Sciatic nerve (tissue), 2 donors: ENCODE results near the gene ACTR1A. TPM values are rescaled to one million over a fixed set of nuclear protein-coding genes. Genes with fewer than 3 reads are reported as not detected.

ENCODE experiments used
- ATAC-seq: fragments of 200-7000 bp; cut with Tn5 transposase; one replicate; pipeline ENCODE4 v1.9.1; 2020; ENCODE audit warnings: mild to moderate bottlenecking, moderate library complexity
- DNase-seq: peaks from one replicate; pipeline ENCODE4 v3.0.0-alpha.2; 2020; ENCODE audit warnings: low spot score
- intact Hi-C: fragments of 100-400 bp; cut with DNase I; formaldehyde crosslinking; loops from one replicate; pipeline ENCODE4 v1.14.2; 2022
- microRNA-seq: library from miRNA; unstranded; fragments of <30 nt; microRNA quantifications from one replicate; pipeline ENCODE4 v1.2.0, GENCODE V29; 2020
- total RNA-seq: library from RNA; stranded (reverse); fragmentation: NEBNext Ultra II Directional; extraction: Animal tissue kit (Norgen Biotek cat#: 25700); gene quantifications from one replicate; pipeline ENCODE4 v1.2.1, GENCODE V29; 2021
- donor health status: DM: no; HTN: no; CAD: no.
- donor health status: DM: no; HTN: no; CAD: no.

ACTR1A gene
- total RNA-seq, 1 donor from 2014 or later, result 84.3 TPM

- intact Hi-C loops, result no loop called here
- DNase-seq, result no peak
- ATAC-seq, result no peak
These were observed 66.8 kb downstream of the ACTR1A start for GRCh38 chr10:102435529-102436233.

- DNase-seq (no peak), ATAC-seq (no peak)
- intact Hi-C loops, result no loop called here
These were observed 67.4 kb downstream of the ACTR1A start for GRCh38 chr10:102435133-102435497.

- ATAC-seq, result peak; percentile 2
- DNase-seq, result no peak
- intact Hi-C loops, result no loop called here
These were observed 67.9 kb downstream of the ACTR1A start for GRCh38 chr10:102434394-102435132.

GRCh38 chr10:102433619-102434046 is 68.9 kb downstream of the ACTR1A start:
- ATAC-seq (no peak), DNase-seq (no peak)
- intact Hi-C loops, result no loop called here

- peak; percentile 98 for DNase-seq
- intact Hi-C loops, result no loop called here
- peak; percentile 97 for ATAC-seq
These were observed 70.2 kb downstream of the ACTR1A start, which contains the start of gene CUEDC2 for GRCh38 chr10:102432162-102432950. Gene CUEDC2, minus strand, starts transcription at chr10:102432574. Its CDS starts 7,386 bp downstream, at chr10:102425188.

- intact Hi-C loops, result no loop called here
- ATAC-seq (peak; percentile 5), DNase-seq (no peak)
These were observed 70.9 kb downstream of the ACTR1A start for GRCh38 chr10:102431452-102432124.

GRCh38 chr10:102429468-102429867 is 73.0 kb downstream of the ACTR1A start:
- no peak for DNase-seq
- intact Hi-C loops, result no loop called here
- ATAC-seq, result no peak

Small RNAs within 50 kb of the gene (microRNA-seq; reads per million reads assigned to microRNA genes)
- gene MIR146B, result 1,232 reads per million, percentile 84 among the genes with 10 or more reads in this experiment

Other genes with a start within 250 kb of the ACTR1A start
- 64.1 TPM for gene NFKB2, start 107.0 kb downstream of the ACTR1A start, total RNA-seq
- 1.9 TPM for gene PSD, start 83.9 kb downstream of the ACTR1A start, total RNA-seq
- 11.1 TPM for gene FBXL15, start 81.9 kb downstream of the ACTR1A start, total RNA-seq
- 101 TPM for gene CUEDC2, start 70.1 kb downstream of the ACTR1A start, total RNA-seq
- gene C10orf95, start 51.2 kb downstream of the ACTR1A start, total RNA-seq, result not detected
- 19.7 TPM for gene SUFU, start 1.3 kb upstream of the ACTR1A start, total RNA-seq
- 164 TPM for gene TRIM8, start 141.8 kb upstream of the ACTR1A start, total RNA-seq
- 17.4 TPM for gene ARL3, start 211.7 kb upstream of the ACTR1A start, total RNA-seq
- gene SFXN2, start 211.9 kb upstream of the ACTR1A start, total RNA-seq, result 7.6 TPM
- 66.2 TPM for gene WBP1L, start 241.2 kb upstream of the ACTR1A start, total RNA-seq